22Rv1 (cell line): ENCODE measurements around the gene UHMK1.

Experiments used
- ZFX ChIP-seq: fragments of 450-650 bp; IDR thresholded peaks from 2 replicates; pipeline ENCODE4 v1.6.1; 2017; ENCODE audit warnings: antibody characterized with exemption, borderline replicate concordance
- TF ChIP-seq, protein P1 (sequence below): fragments of 450-650 bp; IDR thresholded peaks from 2 replicates; pipeline ENCODE4 v1.5.1; 2017; ENCODE audit warnings: mild to moderate bottlenecking

GRCh38 chr1:162552684-162553252, 55.1 kb downstream of the UHMK1 start:
- TF ChIP-seq, protein P1, sequence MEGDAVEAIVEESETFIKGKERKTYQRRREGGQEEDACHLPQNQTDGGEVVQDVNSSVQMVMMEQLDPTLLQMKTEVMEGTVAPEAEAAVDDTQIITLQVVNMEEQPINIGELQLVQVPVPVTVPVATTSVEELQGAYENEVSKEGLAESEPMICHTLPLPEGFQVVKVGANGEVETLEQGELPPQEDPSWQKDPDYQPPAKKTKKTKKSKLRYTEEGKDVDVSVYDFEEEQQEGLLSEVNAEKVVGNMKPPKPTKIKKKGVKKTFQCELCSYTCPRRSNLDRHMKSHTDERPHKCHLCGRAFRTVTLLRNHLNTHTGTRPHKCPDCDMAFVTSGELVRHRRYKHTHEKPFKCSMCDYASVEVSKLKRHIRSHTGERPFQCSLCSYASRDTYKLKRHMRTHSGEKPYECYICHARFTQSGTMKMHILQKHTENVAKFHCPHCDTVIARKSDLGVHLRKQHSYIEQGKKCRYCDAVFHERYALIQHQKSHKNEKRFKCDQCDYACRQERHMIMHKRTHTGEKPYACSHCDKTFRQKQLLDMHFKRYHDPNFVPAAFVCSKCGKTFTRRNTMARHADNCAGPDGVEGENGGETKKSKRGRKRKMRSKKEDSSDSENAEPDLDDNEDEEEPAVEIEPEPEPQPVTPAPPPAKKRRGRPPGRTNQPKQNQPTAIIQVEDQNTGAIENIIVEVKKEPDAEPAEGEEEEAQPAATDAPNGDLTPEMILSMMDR, result no peak
- TF ChIP-seq ZFX, result no peak
